Loucy (cell line): ENCODE data around the gene SMCO2.
A peak's percentile ranks its signal among the peaks of the same experiment; 100 is the strongest.

Experiments
- H2AFZ ChIP-seq: fragments of 200-600 bp; sonication (generic); 2 replicates; pipeline ENCODE4 v1.6.0; 2016; ENCODE audit warnings: antibody characterized with exemption, mild to moderate bottlenecking, low read length, moderate library complexity
- H3F3A ChIP-seq: fragments of 200-600 bp; 2 replicates; pipeline ENCODE4 v1.6.0; 2016; ENCODE audit warnings: antibody characterized with exemption, low read depth, mild to moderate bottlenecking
- H3K27me3 ChIP-seq: fragments of 200-600 bp; sonication (generic); 2 replicates; pipeline ENCODE4 v1.6.1; 2014; ENCODE audit warnings: low read length, mild to moderate bottlenecking; ENCODE audit not compliant: insufficient read depth, poor library complexity, severe bottlenecking
- H3K36me3 ChIP-seq: fragments of 200-600 bp; sonication (generic); 2 replicates; pipeline ENCODE4 v1.6.1; 2016; ENCODE audit warnings: low read length; ENCODE audit not compliant: insufficient read depth
- H3K4me1 ChIP-seq: fragments of 200-600 bp; sonication (generic); 2 replicates; pipeline ENCODE4 v1.5.1; 2014; ENCODE audit warnings: low read length, mild to moderate bottlenecking; ENCODE audit not compliant: insufficient read depth, poor library complexity, severe bottlenecking
- H3K4me2 ChIP-seq: fragments of 200-600 bp; sonication (generic); 2 replicates; pipeline ENCODE4 v1.6.0; 2014; ENCODE audit warnings: antibody characterized with exemption, low read length, low read depth, mild to moderate bottlenecking; ENCODE audit not compliant: poor library complexity, severe bottlenecking
- H3K4me3 ChIP-seq: fragments of 200-600 bp; sonication (generic); 2 replicates; pipeline ENCODE4 v1.5.1; 2014; ENCODE audit warnings: low read length, mild to moderate bottlenecking, mixed read lengths; ENCODE audit not compliant: poor library complexity, severe bottlenecking
- H3K79me2 ChIP-seq: fragments of 200-600 bp; sonication (generic); 2 replicates; pipeline ENCODE4 v1.6.1; 2014; ENCODE audit warnings: low read length; ENCODE audit not compliant: insufficient read depth
- H3K9ac ChIP-seq: fragments of 200-600 bp; sonication (generic); 2 replicates; pipeline ENCODE4 v1.6.0; 2014; ENCODE audit warnings: mild to moderate bottlenecking, low read depth, low read length, moderate library complexity; ENCODE audit not compliant: poor library complexity, severe bottlenecking
- H3K9me2 ChIP-seq: fragments of 200-600 bp; sonication (generic); replicated peaks from 2 replicates; pipeline ENCODE4 v1.6.1; 2016; ENCODE audit warnings: low read depth, low read length, mixed read lengths
- H3K9me3 ChIP-seq: fragments of 200-600 bp; sonication (generic); 2 replicates; pipeline ENCODE4 v1.6.1; 2014; ENCODE audit warnings: mild to moderate bottlenecking, antibody characterized with exemption, low read length, low read depth; ENCODE audit not compliant: insufficient read depth
- H4K20me1 ChIP-seq: fragments of 200-600 bp; sonication (generic); 2 replicates; pipeline ENCODE4 v1.6.0; 2014; ENCODE audit warnings: antibody characterized with exemption, low read length, mild to moderate bottlenecking; ENCODE audit not compliant: insufficient read depth, poor library complexity, severe bottlenecking
- EZH2phosphoT487 ChIP-seq: fragments of 200-600 bp; IDR thresholded peaks from 2 replicates; pipeline ENCODE4 v1.6.1; 2018; ENCODE audit warnings: antibody characterized with exemption, mild to moderate bottlenecking, moderate library complexity, borderline replicate concordance
- TF ChIP-seq, protein P1 (sequence below): fragments of 200-600 bp; sonication (generic); conservative IDR thresholded peaks from 2 replicates; pipeline ENCODE4 v1.5.1; 2014; ENCODE audit warnings: mild to moderate bottlenecking, antibody characterized with exemption, low read length

SMCO2 gene

DNA sequence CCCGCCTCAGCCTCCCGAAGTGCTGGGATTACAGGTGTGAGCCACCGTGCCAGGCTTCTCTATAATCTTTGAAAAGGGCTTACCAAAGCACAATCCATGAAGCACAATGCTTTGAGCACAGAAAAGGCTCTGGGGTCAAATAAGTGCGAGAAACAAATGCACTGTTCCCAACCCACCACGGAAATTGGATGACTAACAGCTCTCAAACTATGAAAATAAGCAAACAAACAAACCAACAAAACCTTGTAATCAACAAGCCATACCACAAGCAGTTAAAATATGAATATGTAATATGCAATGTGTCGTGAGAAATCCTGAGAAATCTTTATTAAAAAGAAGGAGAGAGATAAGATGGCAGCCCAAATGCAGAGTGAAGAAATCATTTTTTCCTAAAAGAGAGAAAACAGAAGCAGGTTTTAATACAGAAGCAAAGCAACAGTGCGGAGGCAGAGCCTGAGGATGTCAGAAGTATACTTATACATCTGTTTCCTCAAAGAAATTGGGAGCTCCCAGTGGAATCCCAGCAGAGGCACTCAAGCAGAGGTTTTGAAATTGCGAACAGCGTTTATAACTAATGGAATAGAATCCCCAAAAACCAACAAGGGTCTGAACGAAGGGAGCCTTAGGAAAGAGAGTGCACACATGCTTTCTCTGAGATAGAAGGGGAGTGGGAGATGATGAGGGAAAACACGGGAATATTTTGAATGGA, 17.1 kb downstream of the SMCO2 start:
- Histone ChIP-seq H3K4me2 (no peak overlapping the region), H3K9me3 (no peaks in the 10 kb centered on the region), H3K79me2 (no peaks in the 10 kb centered on the region), H3K27me3 (no peaks in the 10 kb centered on the region), H3K36me3 (no peaks in the 10 kb centered on the region), H3K4me3 (no peak overlapping the region), H3F3A (peaks cover 6% of the 10 kb centered on the region; the same call in 1 of the 2 replicates), H2AFZ (no peak overlapping the region), H4K20me1 (no peaks in the 10 kb centered on the region), H3K9me2 (no peaks in the 10 kb centered on the region), H3K9ac (no peak overlapping the region), H3K4me1 (peaks cover 56% of the 10 kb centered on the region)
- TF ChIP-seq, protein P1, sequence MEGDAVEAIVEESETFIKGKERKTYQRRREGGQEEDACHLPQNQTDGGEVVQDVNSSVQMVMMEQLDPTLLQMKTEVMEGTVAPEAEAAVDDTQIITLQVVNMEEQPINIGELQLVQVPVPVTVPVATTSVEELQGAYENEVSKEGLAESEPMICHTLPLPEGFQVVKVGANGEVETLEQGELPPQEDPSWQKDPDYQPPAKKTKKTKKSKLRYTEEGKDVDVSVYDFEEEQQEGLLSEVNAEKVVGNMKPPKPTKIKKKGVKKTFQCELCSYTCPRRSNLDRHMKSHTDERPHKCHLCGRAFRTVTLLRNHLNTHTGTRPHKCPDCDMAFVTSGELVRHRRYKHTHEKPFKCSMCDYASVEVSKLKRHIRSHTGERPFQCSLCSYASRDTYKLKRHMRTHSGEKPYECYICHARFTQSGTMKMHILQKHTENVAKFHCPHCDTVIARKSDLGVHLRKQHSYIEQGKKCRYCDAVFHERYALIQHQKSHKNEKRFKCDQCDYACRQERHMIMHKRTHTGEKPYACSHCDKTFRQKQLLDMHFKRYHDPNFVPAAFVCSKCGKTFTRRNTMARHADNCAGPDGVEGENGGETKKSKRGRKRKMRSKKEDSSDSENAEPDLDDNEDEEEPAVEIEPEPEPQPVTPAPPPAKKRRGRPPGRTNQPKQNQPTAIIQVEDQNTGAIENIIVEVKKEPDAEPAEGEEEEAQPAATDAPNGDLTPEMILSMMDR = no peak
- no peak for TF ChIP-seq EZH2phosphoT487

DNA sequence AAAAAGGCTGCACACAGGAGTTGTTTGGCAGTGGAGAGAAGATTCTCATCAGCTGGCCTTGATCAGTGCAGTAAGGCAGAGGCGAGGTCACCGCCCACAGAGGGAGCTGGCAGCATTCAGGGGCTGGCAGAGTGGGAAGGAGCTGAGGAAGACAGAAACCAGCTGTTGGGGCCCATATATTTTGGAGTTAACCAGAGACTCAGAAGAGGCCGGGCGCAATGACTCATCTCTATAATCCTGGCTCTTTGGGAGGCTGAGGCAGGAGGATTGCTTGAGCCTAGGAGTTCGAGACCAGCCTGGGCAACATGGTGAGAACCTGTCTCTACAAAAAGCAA, 17.7 kb downstream of the SMCO2 start:
- Histone ChIP-seq H3K9ac (no peak overlapping the region), H3K27me3 (no peaks in the 10 kb centered on the region), H3K79me2 (no peaks in the 10 kb centered on the region), H3K4me1 (peaks cover 60% of the 10 kb centered on the region), H3K36me3 (no peaks in the 10 kb centered on the region), H3K9me3 (no peaks in the 10 kb centered on the region), H4K20me1 (no peaks in the 10 kb centered on the region), H3K9me2 (no peaks in the 10 kb centered on the region), H3K4me2 (no peak overlapping the region), H2AFZ (no peak overlapping the region), H3K4me3 (no peak overlapping the region), H3F3A (peaks cover 6% of the 10 kb centered on the region; the same call in 1 of the 2 replicates)
- TF ChIP-seq, protein P1 = no peak
- TF ChIP-seq EZH2phosphoT487 = no peak

DNA sequence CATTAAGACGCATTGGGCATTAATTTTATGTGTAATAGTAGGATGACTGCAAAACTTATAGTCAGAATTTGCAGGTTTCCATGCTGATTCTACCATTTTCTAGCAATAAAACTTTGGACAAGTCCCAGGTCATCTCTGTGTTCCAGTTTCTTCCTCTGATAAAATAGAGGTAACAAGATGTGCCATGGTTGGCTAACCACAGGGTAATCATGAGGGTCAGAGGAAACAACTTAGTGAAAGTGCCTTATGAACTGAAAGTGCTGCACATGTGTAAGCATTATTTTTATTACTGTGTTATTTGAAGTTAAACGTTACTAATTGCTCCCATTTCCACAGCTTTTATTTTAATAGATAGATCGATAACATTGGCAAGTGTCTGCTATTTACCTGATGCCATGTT, 21.1 kb downstream of the SMCO2 start:
- peak overlapping the region; percentile 13 for H3K4me2 ChIP-seq

More for the DNA sequence above, 21.1 kb downstream of the SMCO2 start:
- Histone ChIP-seq H3K79me2 (no peaks in the 10 kb centered on the region), H3K4me3 (no peak overlapping the region), H3K36me3 (no peaks in the 10 kb centered on the region), H3K9ac (no peak overlapping the region), H3K9me2 (no peaks in the 10 kb centered on the region), H3K4me1 (peaks cover 49% of the 10 kb centered on the region), H3K9me3 (no peaks in the 10 kb centered on the region), H3K27me3 (no peaks in the 10 kb centered on the region), H2AFZ (no peak overlapping the region), H3F3A (no peaks in the 10 kb centered on the region), H4K20me1 (no peaks in the 10 kb centered on the region)
- TF ChIP-seq EZH2phosphoT487 = no peak
- TF ChIP-seq, protein P1 = no peak
